ENCODE results near the gene GNRHR. TPM values are rescaled to one million over a fixed set of nuclear protein-coding genes. Genes with fewer than 3 reads are reported as not detected.
"Not testable (repeated sequence)": the region's sequence is repeated elsewhere in the genome, so short reads cannot be mapped to it uniquely, and the experiment has no call there.

The GNRHR gene
- total RNA-seq, 1 donor from 2014 or later, result not detected

DNA sequence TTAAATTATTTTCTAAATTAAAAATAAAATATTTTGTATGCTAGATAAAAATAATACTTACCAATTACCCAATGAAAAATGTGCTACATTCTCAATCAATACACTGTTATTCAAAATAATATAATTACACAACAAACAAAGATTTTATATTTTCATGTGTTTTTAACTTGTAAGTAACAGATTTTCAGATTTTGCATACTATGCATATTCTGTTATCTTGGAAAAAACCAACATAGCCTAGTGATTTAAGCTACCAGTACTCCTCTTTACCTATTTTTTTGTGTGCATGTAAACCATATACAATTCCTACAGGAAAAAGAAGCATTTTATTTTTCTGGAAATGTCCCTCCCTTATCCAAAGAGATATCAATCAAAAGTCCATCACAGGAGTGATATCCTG is 10.0 kb upstream of the GNRHR start:
- Mint-ChIP-seq H3K9me3 (ENCODE audit: unreplicated experiment) (no peaks in the 10 kb centered on the region), H3K4me1 (ENCODE audit: unreplicated experiment) (no peaks in the 10 kb centered on the region), H3K27me3 (ENCODE audit: unreplicated experiment) (no peaks in the 10 kb centered on the region), H3K27ac (ENCODE audit: unreplicated experiment) (no peak overlapping the region), H3K36me3 (ENCODE audit: low read depth, unreplicated experiment) (no peaks in the 10 kb centered on the region), H3K4me3 (ENCODE audit: unreplicated experiment) (no peak overlapping the region)
- no peak for DNase-seq (ENCODE audit: low spot score)
- TF ChIP-seq, protein P1, sequence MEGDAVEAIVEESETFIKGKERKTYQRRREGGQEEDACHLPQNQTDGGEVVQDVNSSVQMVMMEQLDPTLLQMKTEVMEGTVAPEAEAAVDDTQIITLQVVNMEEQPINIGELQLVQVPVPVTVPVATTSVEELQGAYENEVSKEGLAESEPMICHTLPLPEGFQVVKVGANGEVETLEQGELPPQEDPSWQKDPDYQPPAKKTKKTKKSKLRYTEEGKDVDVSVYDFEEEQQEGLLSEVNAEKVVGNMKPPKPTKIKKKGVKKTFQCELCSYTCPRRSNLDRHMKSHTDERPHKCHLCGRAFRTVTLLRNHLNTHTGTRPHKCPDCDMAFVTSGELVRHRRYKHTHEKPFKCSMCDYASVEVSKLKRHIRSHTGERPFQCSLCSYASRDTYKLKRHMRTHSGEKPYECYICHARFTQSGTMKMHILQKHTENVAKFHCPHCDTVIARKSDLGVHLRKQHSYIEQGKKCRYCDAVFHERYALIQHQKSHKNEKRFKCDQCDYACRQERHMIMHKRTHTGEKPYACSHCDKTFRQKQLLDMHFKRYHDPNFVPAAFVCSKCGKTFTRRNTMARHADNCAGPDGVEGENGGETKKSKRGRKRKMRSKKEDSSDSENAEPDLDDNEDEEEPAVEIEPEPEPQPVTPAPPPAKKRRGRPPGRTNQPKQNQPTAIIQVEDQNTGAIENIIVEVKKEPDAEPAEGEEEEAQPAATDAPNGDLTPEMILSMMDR (IDR thresholded peaks at IDR 0.05; ENCODE audit: unreplicated experiment), result no peak

DNA sequence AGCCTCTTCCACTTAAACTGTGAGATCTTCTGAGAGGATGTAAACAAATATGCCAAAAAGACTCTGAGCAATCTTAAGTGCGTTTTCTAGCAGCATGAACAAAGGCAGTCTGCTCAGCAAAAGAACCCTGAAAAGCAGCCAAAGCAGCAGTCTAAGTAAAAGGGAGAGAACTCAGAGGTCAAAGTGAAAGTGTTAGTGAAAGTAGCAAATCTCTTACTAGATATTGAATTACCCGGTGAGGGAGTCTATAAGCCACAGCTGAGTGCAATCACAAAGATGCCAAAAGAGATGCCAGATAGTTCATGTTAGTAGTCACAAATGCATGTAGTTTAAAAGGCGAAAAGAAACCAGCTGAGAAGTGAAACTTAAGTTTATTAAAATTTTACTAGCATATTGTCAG is 7.9 kb upstream of the GNRHR start:
- no peaks in the 10 kb centered on the region for H3K9me3 Mint-ChIP-seq (ENCODE audit: unreplicated experiment)
- H3K4me3 Mint-ChIP-seq (ENCODE audit: unreplicated experiment), result no peak overlapping the region
- DNase-seq (ENCODE audit: low spot score), result no peak
- H3K4me1 Mint-ChIP-seq (ENCODE audit: unreplicated experiment), result peaks cover 3% of the 10 kb centered on the region
- H3K27me3 Mint-ChIP-seq (ENCODE audit: unreplicated experiment), result no peaks in the 10 kb centered on the region
- TF ChIP-seq, protein P1 (IDR thresholded peaks at IDR 0.05; ENCODE audit: unreplicated experiment), result no peak
- H3K27ac Mint-ChIP-seq (ENCODE audit: unreplicated experiment), result no peak overlapping the region
- no peaks in the 10 kb centered on the region for H3K36me3 Mint-ChIP-seq (ENCODE audit: low read depth, unreplicated experiment)

DNA sequence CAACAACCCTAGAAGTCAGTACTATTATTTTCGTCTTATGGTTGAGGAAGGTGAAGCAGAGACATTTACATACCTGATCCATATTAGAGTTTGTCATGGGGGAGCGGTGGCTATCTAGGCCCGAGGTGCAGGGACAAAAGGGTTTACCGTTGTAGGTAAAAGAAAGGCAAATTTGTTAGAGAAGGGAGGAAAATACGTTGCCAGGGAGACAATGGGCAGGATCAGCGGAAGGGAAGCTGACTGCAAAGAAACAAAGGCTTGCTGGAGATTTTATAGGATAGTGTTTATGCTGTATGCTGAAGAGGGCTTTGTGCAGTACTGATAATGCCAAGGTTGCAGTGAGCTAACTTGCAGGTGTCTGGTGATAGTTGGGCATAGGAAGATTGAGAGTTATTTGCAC is 2.8 kb upstream of the GNRHR start:
- H3K36me3 Mint-ChIP-seq (ENCODE audit: low read depth, unreplicated experiment); H3K27me3 Mint-ChIP-seq (ENCODE audit: unreplicated experiment); H3K9me3 Mint-ChIP-seq (ENCODE audit: unreplicated experiment); H3K4me3 Mint-ChIP-seq (ENCODE audit: unreplicated experiment); DNase-seq (ENCODE audit: low spot score): not testable (repeated sequence)
- Mint-ChIP-seq H3K27ac (ENCODE audit: unreplicated experiment) (peak overlapping the region; percentile 81), H3K4me1 (ENCODE audit: unreplicated experiment) (peaks cover 10% of the 10 kb centered on the region)

DNA sequence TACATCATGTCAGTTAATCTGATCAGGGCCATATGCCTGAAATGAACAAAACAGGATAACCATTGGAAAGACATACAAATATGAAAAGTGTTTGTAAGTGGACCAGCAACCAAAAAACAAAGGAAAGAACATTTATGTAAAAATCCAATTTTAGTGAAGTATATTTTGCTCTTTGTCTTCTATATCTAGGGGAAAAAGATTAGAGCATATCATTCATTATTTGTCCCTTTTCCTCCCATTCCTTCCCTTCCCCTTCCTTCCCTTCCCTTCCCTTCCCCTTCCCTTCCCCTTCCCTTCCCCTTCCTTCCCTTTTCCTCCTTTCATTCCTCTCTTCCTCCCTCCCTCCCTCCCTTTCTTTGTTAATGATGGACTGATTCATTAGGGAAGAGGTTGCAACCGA is 1.8 kb upstream of the GNRHR start:
- H3K27ac Mint-ChIP-seq (ENCODE audit: unreplicated experiment), result peak overlapping the region; percentile 77
- no peak for DNase-seq (ENCODE audit: low spot score)
- TF ChIP-seq, protein P1 (IDR thresholded peaks at IDR 0.05; ENCODE audit: unreplicated experiment), result no peak
- H3K4me3 Mint-ChIP-seq (ENCODE audit: unreplicated experiment), result no peak overlapping the region
- H3K27me3 Mint-ChIP-seq (ENCODE audit: unreplicated experiment), result no peaks in the 10 kb centered on the region
- H3K9me3 Mint-ChIP-seq (ENCODE audit: unreplicated experiment), result no peaks in the 10 kb centered on the region
- H3K4me1 Mint-ChIP-seq (ENCODE audit: unreplicated experiment), result peaks cover 10% of the 10 kb centered on the region
- H3K36me3 Mint-ChIP-seq (ENCODE audit: low read depth, unreplicated experiment), result no peaks in the 10 kb centered on the region

DNA sequence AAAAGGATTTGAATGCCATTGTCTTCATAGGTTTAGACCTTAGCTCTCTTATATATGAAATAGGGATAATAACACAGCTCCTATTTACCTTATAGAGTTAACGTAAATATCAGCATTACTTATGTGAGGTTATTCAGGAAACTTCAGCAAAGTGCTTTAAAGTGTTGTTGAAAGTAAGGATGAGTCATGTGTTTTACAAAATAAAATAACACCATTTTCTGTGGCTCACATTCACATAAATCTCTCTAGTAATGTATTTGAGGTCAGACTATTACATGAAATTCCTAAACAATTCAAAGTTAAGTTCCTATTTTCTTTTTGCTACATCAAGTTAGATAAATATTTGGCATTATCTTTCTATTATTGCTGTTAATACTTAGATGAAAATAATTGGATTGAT is 2.9 kb downstream of the GNRHR start:
- no peaks in the 10 kb centered on the region for H3K27me3 Mint-ChIP-seq (ENCODE audit: unreplicated experiment)
- no peaks in the 10 kb centered on the region for H3K9me3 Mint-ChIP-seq (ENCODE audit: unreplicated experiment)
- TF ChIP-seq, protein P1 (IDR thresholded peaks at IDR 0.05; ENCODE audit: unreplicated experiment), result no peak
- no peak overlapping the region for H3K4me3 Mint-ChIP-seq (ENCODE audit: unreplicated experiment)
- no peak for DNase-seq (ENCODE audit: low spot score)
- no peaks in the 10 kb centered on the region for H3K4me1 Mint-ChIP-seq (ENCODE audit: unreplicated experiment)
- H3K27ac Mint-ChIP-seq (ENCODE audit: unreplicated experiment), result no peak overlapping the region
- H3K36me3 Mint-ChIP-seq (ENCODE audit: low read depth, unreplicated experiment), result no peaks in the 10 kb centered on the region

DNA sequence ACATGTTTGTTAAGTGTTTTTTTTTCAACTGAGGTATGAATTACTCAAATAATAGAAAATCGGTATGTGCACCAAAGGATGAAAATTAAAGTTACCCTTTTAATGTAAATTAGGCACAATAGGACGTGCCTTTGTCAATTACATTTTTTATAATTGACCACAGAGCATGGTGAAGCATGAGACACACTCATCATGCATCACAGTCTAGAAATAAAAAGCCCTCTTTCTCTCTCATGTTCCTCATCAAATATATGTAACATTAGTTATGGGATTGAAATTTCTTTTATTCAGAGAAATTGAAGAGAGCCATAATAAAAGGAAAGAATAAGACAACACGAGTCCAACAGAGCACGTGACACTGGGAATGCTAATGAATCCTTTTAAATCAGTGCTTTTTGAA is 3.5 kb downstream of the GNRHR start:
- H3K36me3 Mint-ChIP-seq (ENCODE audit: low read depth, unreplicated experiment), result no peaks in the 10 kb centered on the region
- no peak for DNase-seq (ENCODE audit: low spot score)
- H3K4me3 Mint-ChIP-seq (ENCODE audit: unreplicated experiment), result no peak overlapping the region
- no peaks in the 10 kb centered on the region for H3K9me3 Mint-ChIP-seq (ENCODE audit: unreplicated experiment)
- TF ChIP-seq, protein P1 (IDR thresholded peaks at IDR 0.05; ENCODE audit: unreplicated experiment), result no peak
- H3K27me3 Mint-ChIP-seq (ENCODE audit: unreplicated experiment), result no peaks in the 10 kb centered on the region
- H3K4me1 Mint-ChIP-seq (ENCODE audit: unreplicated experiment), result no peaks in the 10 kb centered on the region
- no peak overlapping the region for H3K27ac Mint-ChIP-seq (ENCODE audit: unreplicated experiment)

All from endothelial cell (in vitro differentiated cells).